VCaP (cell line): ENCODE measurements around the gene EFHD2.
A peak's percentile ranks its signal among the peaks of the same experiment; 100 is the strongest.

Experiments
- H3K27ac ChIP-seq: fragments of 450-650 bp; 2 replicates; pipeline ENCODE4 v1.5.1; 2017
- CTCF ChIP-seq: fragments of 450-650 bp; conservative IDR thresholded peaks from 2 replicates; pipeline ENCODE4 v1.5.1; 2017; ENCODE audit warnings: mild to moderate bottlenecking, moderate library complexity

EFHD2 gene

GRCh38 chr1:15393475-15394257, 16.0 kb upstream of the EFHD2 start:
- TF ChIP-seq CTCF = no peak
- peak overlapping the region; percentile 28; the same call in 1 of the 2 replicates for H3K27ac ChIP-seq

- TF ChIP-seq CTCF = no peak
- H3K27ac ChIP-seq = peak overlapping the region; percentile 28; the same call in 1 of the 2 replicates
These were observed 15.4 kb upstream of the EFHD2 start for GRCh38 chr1:15394258-15394690.

DNA sequence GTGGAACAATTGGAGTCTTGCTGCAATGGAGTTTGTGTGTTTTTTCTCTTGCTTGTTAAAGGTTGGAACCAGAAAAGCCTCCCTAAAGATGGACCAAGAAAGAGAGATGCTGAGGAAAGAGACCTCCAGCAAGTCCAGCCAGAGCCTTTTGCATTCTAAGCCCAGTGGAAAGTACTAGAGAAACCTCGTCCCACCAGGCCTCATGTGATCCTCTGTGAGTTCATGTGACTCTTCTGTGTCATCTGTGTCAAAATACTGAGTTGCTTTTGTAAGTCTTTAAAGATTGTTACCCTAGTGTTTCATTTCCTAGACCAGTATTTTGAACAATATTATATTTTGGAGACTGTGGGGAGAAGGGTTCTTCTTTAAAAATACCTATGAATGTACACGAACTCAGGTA, 12.5 kb upstream of the EFHD2 start:
- H3K27ac ChIP-seq = no peak overlapping the region
- no peak for TF ChIP-seq CTCF

DNA sequence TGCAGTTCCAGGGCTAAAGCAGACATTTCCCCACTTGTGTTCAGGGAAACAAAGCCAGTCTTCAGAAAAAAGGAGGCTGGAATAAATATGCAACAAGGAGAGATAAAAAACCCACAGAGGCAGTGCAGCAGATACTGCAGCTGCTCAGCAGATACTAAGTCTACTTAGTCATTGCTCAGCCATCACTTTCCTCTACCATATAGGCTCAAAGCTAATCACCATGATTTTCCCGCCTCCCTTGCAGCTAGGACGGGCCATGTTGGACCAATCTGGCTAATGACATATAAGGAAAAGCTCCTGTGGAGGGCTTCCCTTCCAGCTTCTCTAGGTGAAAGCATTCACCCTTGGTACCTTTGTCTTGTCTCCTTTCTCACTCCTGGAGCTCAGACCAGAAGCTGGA, 10.0 kb upstream of the EFHD2 start:
- TF ChIP-seq CTCF = no peak
- H3K27ac ChIP-seq = no peak overlapping the region

- TF ChIP-seq CTCF = no peak
- 0 out of 2 replicates have a peak overlapping the region, but pooled peaks have one; percentile 21 for H3K27ac ChIP-seq
These were observed 9.1 kb upstream of the EFHD2 start for GRCh38 chr1:15400627-15401026.

DNA sequence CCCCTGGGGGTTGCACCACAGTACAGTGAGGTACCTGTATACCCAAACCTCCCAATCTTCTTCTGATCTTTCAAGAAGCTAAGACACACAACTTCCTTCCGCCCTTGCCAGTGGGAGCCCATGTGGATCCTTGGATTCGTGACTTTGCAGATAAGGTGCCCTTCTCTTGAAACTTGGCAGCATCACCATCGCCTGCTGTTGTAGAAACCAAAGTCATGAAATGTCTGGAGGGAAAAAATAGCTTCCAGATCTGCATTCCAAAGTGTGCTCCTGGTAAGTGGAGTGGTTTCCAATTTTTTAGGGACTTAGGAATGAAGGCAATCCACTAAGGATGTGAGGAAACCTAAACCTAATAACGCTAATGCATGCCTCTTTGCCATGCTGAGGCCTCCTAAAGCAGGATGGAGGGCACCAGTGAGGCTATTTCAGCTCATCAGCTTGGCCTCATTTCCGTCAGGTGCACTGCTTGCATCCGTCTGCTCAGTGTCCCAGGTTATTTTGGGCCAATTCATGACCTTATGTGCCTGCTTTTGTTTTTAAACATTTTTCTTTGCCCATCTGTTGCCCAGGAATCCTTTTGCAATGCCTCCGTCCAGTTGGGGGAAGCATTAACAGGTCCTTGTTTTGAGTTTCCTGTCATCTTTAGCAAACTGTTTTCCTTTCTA, 8.2 kb upstream of the EFHD2 start:
- no peak for TF ChIP-seq CTCF

GRCh38 chr1:15402809-15403450, 6.8 kb upstream of the EFHD2 start:
- H3K27ac ChIP-seq = no peak overlapping the region
- no peak for TF ChIP-seq CTCF

More for the DNA sequence above, 8.2 kb upstream of the EFHD2 start:
- no peak overlapping the region for H3K27ac ChIP-seq
